ENCODE measurements around the gene DVL2.

DNA sequence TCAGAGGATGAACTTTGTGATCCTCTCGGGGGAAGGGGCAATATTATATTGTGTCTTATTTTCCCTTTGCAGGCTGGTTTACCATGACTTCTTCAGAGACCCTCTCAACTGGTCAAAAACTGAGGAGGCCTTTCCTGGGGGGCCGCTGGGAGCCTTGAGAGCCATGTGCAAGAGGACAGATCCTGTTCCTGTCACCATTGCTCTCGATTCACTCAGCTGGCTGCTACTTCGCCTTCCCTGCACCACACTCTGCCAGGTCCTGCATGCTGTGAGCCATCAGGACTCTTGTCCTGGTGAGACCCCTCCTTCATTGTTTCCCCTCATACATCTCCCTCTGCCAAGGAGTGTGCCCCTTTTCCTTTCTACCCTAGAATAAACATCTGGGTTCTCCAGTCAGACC lies 20.2 kb upstream of the DVL2 start:
- TF ChIP-seq EZH2 (IDR thresholded peaks at IDR 0.05; ENCODE audit: borderline replicate concordance, low read length) = no peak
- TF ChIP-seq, protein P1, sequence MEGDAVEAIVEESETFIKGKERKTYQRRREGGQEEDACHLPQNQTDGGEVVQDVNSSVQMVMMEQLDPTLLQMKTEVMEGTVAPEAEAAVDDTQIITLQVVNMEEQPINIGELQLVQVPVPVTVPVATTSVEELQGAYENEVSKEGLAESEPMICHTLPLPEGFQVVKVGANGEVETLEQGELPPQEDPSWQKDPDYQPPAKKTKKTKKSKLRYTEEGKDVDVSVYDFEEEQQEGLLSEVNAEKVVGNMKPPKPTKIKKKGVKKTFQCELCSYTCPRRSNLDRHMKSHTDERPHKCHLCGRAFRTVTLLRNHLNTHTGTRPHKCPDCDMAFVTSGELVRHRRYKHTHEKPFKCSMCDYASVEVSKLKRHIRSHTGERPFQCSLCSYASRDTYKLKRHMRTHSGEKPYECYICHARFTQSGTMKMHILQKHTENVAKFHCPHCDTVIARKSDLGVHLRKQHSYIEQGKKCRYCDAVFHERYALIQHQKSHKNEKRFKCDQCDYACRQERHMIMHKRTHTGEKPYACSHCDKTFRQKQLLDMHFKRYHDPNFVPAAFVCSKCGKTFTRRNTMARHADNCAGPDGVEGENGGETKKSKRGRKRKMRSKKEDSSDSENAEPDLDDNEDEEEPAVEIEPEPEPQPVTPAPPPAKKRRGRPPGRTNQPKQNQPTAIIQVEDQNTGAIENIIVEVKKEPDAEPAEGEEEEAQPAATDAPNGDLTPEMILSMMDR (IDR thresholded peaks at IDR 0.05; ENCODE audit: low read length) = no peak

All from OCI-LY1 (cell line).